ENCODE results near the gene TNFRSF9.
"Not testable (repeated sequence)": the region's sequence is repeated elsewhere in the genome, so short reads cannot be mapped to it uniquely, and the experiment has no call there.

The TNFRSF9 gene

GRCh38 chr1:7972285-7972684, 31.6 kb upstream of the TNFRSF9 start:
- Histone ChIP-seq H3K9ac (ENCODE audit: low read depth, low read length) (no peak overlapping the region), H3K27me3 (ENCODE audit: insufficient read depth, low read length) (no peaks in the 10 kb centered on the region), H3K9me3 (ENCODE audit: insufficient read depth, low read depth, low read length) (no peaks in the 10 kb centered on the region), H3K27ac (ENCODE audit: low read depth, low read length) (no peak overlapping the region), H3K4me1 (ENCODE audit: insufficient read depth, low read length) (no peaks in the 10 kb centered on the region), H3K36me3 (ENCODE audit: insufficient read depth, low read length) (peaks cover 74% of the 10 kb centered on the region), H3K4me3 (ENCODE audit: low read length) (no peak overlapping the region)
- 96% methylated on average over 5 of the region's 5 CpGs for WGBS

GRCh38 chr1:7971024-7971423, 30.4 kb upstream of the TNFRSF9 start:
- Histone ChIP-seq H3K9ac (ENCODE audit: low read depth, low read length) (no peak overlapping the region), H3K9me3 (ENCODE audit: insufficient read depth, low read depth, low read length) (no peaks in the 10 kb centered on the region), H3K27me3 (ENCODE audit: insufficient read depth, low read length) (no peaks in the 10 kb centered on the region), H3K4me1 (ENCODE audit: insufficient read depth, low read length) (no peaks in the 10 kb centered on the region), H3K4me3 (ENCODE audit: low read length) (no peak overlapping the region), H3K27ac (ENCODE audit: low read depth, low read length) (no peak overlapping the region), H3K36me3 (ENCODE audit: insufficient read depth, low read length) (peaks cover 76% of the 10 kb centered on the region)
- 96% methylated on average over 6 of the region's 6 CpGs for whole genome bisulfite sequencing

GRCh38 chr1:7970246-7970645, 29.6 kb upstream of the TNFRSF9 start:
- H3K4me1 ChIP-seq (ENCODE audit: insufficient read depth, low read length), result no peaks in the 10 kb centered on the region
- H3K27me3 ChIP-seq (ENCODE audit: insufficient read depth, low read length), result no peaks in the 10 kb centered on the region
- peaks cover 76% of the 10 kb centered on the region for H3K36me3 ChIP-seq (ENCODE audit: insufficient read depth, low read length)
- H3K27ac ChIP-seq (ENCODE audit: low read depth, low read length), result no peak overlapping the region
- no peaks in the 10 kb centered on the region for H3K9me3 ChIP-seq (ENCODE audit: insufficient read depth, low read depth, low read length)
- H3K4me3 ChIP-seq (ENCODE audit: low read length), result no peak overlapping the region
- WGBS, result 92% methylated on average over 2 of the region's 2 CpGs
- H3K9ac ChIP-seq (ENCODE audit: low read depth, low read length), result no peak overlapping the region

GRCh38 chr1:7967651-7968050, 27.0 kb upstream of the TNFRSF9 start:
- Histone ChIP-seq H3K27ac (ENCODE audit: low read depth, low read length) (no peak overlapping the region), H3K9me3 (ENCODE audit: insufficient read depth, low read depth, low read length) (no peaks in the 10 kb centered on the region), H3K27me3 (ENCODE audit: insufficient read depth, low read length) (no peaks in the 10 kb centered on the region), H3K4me3 (ENCODE audit: low read length) (no peak overlapping the region), H3K36me3 (ENCODE audit: insufficient read depth, low read length) (peaks cover 93% of the 10 kb centered on the region), H3K9ac (ENCODE audit: low read depth, low read length) (no peak overlapping the region), H3K4me1 (ENCODE audit: insufficient read depth, low read length) (peaks cover 2% of the 10 kb centered on the region; the same call in 1 of the 2 replicates)
- WGBS, result 96% methylated on average over 4 of the region's 4 CpGs

GRCh38 chr1:7967196-7967595, 26.6 kb upstream of the TNFRSF9 start:
- Histone ChIP-seq H3K4me3 (ENCODE audit: low read length) (no peak overlapping the region), H3K27ac (ENCODE audit: low read depth, low read length) (no peak overlapping the region), H3K4me1 (ENCODE audit: insufficient read depth, low read length) (peaks cover 6% of the 10 kb centered on the region; the same call in 1 of the 2 replicates), H3K27me3 (ENCODE audit: insufficient read depth, low read length) (no peaks in the 10 kb centered on the region), H3K9me3 (ENCODE audit: insufficient read depth, low read depth, low read length) (no peaks in the 10 kb centered on the region), H3K36me3 (ENCODE audit: insufficient read depth, low read length) (peaks cover 90% of the 10 kb centered on the region), H3K9ac (ENCODE audit: low read depth, low read length) (no peak overlapping the region)
- 83% methylated on average over 1 of the region's 1 CpG for WGBS

- H3K4me3 ChIP-seq (ENCODE audit: low read length), result no peak overlapping the region
- WGBS, result 92% methylated on average over 3 of the region's 3 CpGs
- H3K4me1 ChIP-seq (ENCODE audit: insufficient read depth, low read length), result peaks cover 10% of the 10 kb centered on the region; the same call in 1 of the 2 replicates
- H3K36me3 ChIP-seq (ENCODE audit: insufficient read depth, low read length), result peaks cover 66% of the 10 kb centered on the region
- H3K9ac ChIP-seq (ENCODE audit: low read depth, low read length), result no peak overlapping the region
- no peaks in the 10 kb centered on the region for H3K9me3 ChIP-seq (ENCODE audit: insufficient read depth, low read depth, low read length)
- no peak overlapping the region for H3K27ac ChIP-seq (ENCODE audit: low read depth, low read length)
- no peaks in the 10 kb centered on the region for H3K27me3 ChIP-seq (ENCODE audit: insufficient read depth, low read length)
Measured at GRCh38 chr1:7964476-7964875, 23.8 kb upstream of the TNFRSF9 start.

- H3K9ac ChIP-seq (ENCODE audit: low read depth, low read length); H3K4me3 ChIP-seq (ENCODE audit: low read length); H3K9me3 ChIP-seq (ENCODE audit: insufficient read depth, low read depth, low read length); H3K27ac ChIP-seq (ENCODE audit: low read depth, low read length); H3K27me3 ChIP-seq (ENCODE audit: insufficient read depth, low read length); H3K4me1 ChIP-seq (ENCODE audit: insufficient read depth, low read length): not testable (repeated sequence)
- 96% methylated on average over 7 of the region's 7 CpGs for WGBS
- peaks cover 60% of the 10 kb centered on the region for H3K36me3 ChIP-seq (ENCODE audit: insufficient read depth, low read length)
Measured at GRCh38 chr1:7963841-7964240, 23.2 kb upstream of the TNFRSF9 start.

- not testable (repeated sequence) for H3K27ac ChIP-seq (ENCODE audit: low read depth, low read length); H3K4me1 ChIP-seq (ENCODE audit: insufficient read depth, low read length); H3K9me3 ChIP-seq (ENCODE audit: insufficient read depth, low read depth, low read length); H3K4me3 ChIP-seq (ENCODE audit: low read length); H3K9ac ChIP-seq (ENCODE audit: low read depth, low read length); H3K27me3 ChIP-seq (ENCODE audit: insufficient read depth, low read length)
- WGBS, result 96% methylated on average over 12 of the region's 12 CpGs
- peaks cover 55% of the 10 kb centered on the region for H3K36me3 ChIP-seq (ENCODE audit: insufficient read depth, low read length)
Measured at GRCh38 chr1:7963378-7963730, 22.7 kb upstream of the TNFRSF9 start.

GRCh38 chr1:7962636-7963377, 22.2 kb upstream of the TNFRSF9 start:
- Histone ChIP-seq H3K27me3 (ENCODE audit: insufficient read depth, low read length) (no peaks in the 10 kb centered on the region), H3K36me3 (ENCODE audit: insufficient read depth, low read length) (peaks cover 50% of the 10 kb centered on the region), H3K9me3 (ENCODE audit: insufficient read depth, low read depth, low read length) (no peaks in the 10 kb centered on the region), H3K27ac (ENCODE audit: low read depth, low read length) (no peak overlapping the region), H3K9ac (ENCODE audit: low read depth, low read length) (peak overlapping the region; percentile 77; the same call in 1 of the 2 replicates), H3K4me3 (ENCODE audit: low read length) (peak overlapping the region; percentile 80), H3K4me1 (ENCODE audit: insufficient read depth, low read length) (peaks cover 10% of the 10 kb centered on the region; the same call in 1 of the 2 replicates)
- WGBS, result 92% methylated on average over 10 of the region's 11 CpGs

- no peaks in the 10 kb centered on the region for H3K9me3 ChIP-seq (ENCODE audit: insufficient read depth, low read depth, low read length)
- peaks cover 42% of the 10 kb centered on the region for H3K36me3 ChIP-seq (ENCODE audit: insufficient read depth, low read length)
- peak overlapping the region; percentile 74 for H3K27ac ChIP-seq (ENCODE audit: low read depth, low read length)
- H3K4me1 ChIP-seq (ENCODE audit: insufficient read depth, low read length), result peaks cover 10% of the 10 kb centered on the region; the same call in 1 of the 2 replicates
- peak overlapping the region; percentile 80 for H3K4me3 ChIP-seq (ENCODE audit: low read length)
- 1% methylated on average over 10 of the region's 10 CpGs for WGBS
- peak overlapping the region; percentile 77 for H3K9ac ChIP-seq (ENCODE audit: low read depth, low read length)
- H3K27me3 ChIP-seq (ENCODE audit: insufficient read depth, low read length), result no peaks in the 10 kb centered on the region
Measured at GRCh38 chr1:7962014-7962335, 21.3 kb upstream of the TNFRSF9 start.

GRCh38 chr1:7961216-7962013, 20.8 kb upstream of the TNFRSF9 start, which contains the start of gene PARK7:
TSS of gene PARK7 (plus strand) at chr1:7961711. CDS start at chr1:7962786, 1,075 bp downstream.
- peaks cover 10% of the 10 kb centered on the region; the same call in 1 of the 2 replicates for H3K4me1 ChIP-seq (ENCODE audit: insufficient read depth, low read length)
- peaks cover 36% of the 10 kb centered on the region for H3K36me3 ChIP-seq (ENCODE audit: insufficient read depth, low read length)
- no peaks in the 10 kb centered on the region for H3K27me3 ChIP-seq (ENCODE audit: insufficient read depth, low read length)
- H3K27ac ChIP-seq (ENCODE audit: low read depth, low read length), result peak within 1 kb of the TSS; percentile 74
- peak within 1 kb of the TSS; percentile 80 for H3K4me3 ChIP-seq (ENCODE audit: low read length)
- no peaks in the 10 kb centered on the region for H3K9me3 ChIP-seq (ENCODE audit: insufficient read depth, low read depth, low read length)
- WGBS, result under 1% methylated on average over 81 of the region's 81 CpGs
- H3K9ac ChIP-seq (ENCODE audit: low read depth, low read length), result peak within 1 kb of the TSS; percentile 87
